Transverse colon (tissue), 4 donors: ENCODE results near the gene SNTG2. TPM values are rescaled to one million over a fixed set of nuclear protein-coding genes. Genes with fewer than 3 reads are reported as not detected.

Experiments
- DNase-seq: peaks from one replicate; pipeline ENCODE4 v3.0.0-alpha.2; 2019
- H3K27ac ChIP-seq, 4 donors: fragments of 200-600 bp; sonication (generic); 2 replicates each; pipeline ENCODE4 v1.5.1; 2016 to 2018; ENCODE audit warnings: inconsistent platforms in 4 of 4
- H3K27me3 ChIP-seq: fragments of 200-600 bp; sonication (generic); 2 replicates; pipeline ENCODE4 v1.5.1; 2017; ENCODE audit warnings: inconsistent platforms
- H3K36me3 ChIP-seq, 4 donors: fragments of 200-600 bp; sonication (generic); 2 replicates each; pipeline ENCODE4 v1.5.1; 2017 to 2019; ENCODE audit warnings: inconsistent platforms in 4 of 4
- H3K4me1 ChIP-seq, 4 donors: fragments of 200-600 bp; sonication (generic); 2 replicates each; pipeline ENCODE4 v1.5.1; 2017 to 2020; ENCODE audit warnings: inconsistent platforms in 4 of 4
- H3K4me3 ChIP-seq, 4 donors: fragments of 200-600 bp; sonication (generic); 1 replicate in 1 of 4; 2 replicates in 3 of 4; pipeline versions ENCODE4 v1.5.1 to v1.6.1; 2017 to 2019; ENCODE audit warnings: inconsistent platforms in 4 of 4
- H3K9me3 ChIP-seq, 2 donors: fragments of 200-600 bp; sonication (generic); 2 replicates each; pipeline ENCODE4 v1.5.1; 2017 to 2019; ENCODE audit warnings: inconsistent platforms in 2 of 2
- CTCF ChIP-seq, 5 experiments: fragments of 200-600 bp in 3 of 5; fragments of 450-650 bp in 2 of 5; sonication (generic) in 3 of 5; IDR thresholded peaks; 1 replicate in 2 of 5; 2 replicates in 3 of 5; pipeline ENCODE4 v1.5.1; 2016 to 2017; ENCODE audit warnings: antibody characterized with exemption in 5 of 5, inconsistent platforms in 3 of 5, mild to moderate bottlenecking in 2 of 5, moderate library complexity in 1 of 5
- EP300 ChIP-seq: sonication (generic); formaldehyde crosslinking; IDR thresholded peaks from one replicate; pipeline ENCODE4 v1.6.1; 2017; ENCODE audit warnings: antibody characterized with exemption, low read depth
- POLR2A ChIP-seq: fragments of 450-650 bp; IDR thresholded peaks from one replicate; pipeline ENCODE4 v1.6.1; 2016; ENCODE audit warnings: antibody characterized with exemption, mild to moderate bottlenecking, moderate library complexity
- POLR2AphosphoS5 ChIP-seq, 3 donors: sonication (generic); formaldehyde crosslinking; IDR thresholded peaks; one replicate each; pipeline ENCODE4 v1.6.1; 2016; ENCODE audit warnings: antibody characterized with exemption in 3 of 3
- WGBS, 2 donors: methylation state at CpG; one replicate each; pipeline ENCODE4 v1.1.5; 2018; ENCODE audit warnings: low coverage in 1 of 2; 5-methylcytosine and 5-hydroxymethylcytosine counted together
- in situ Hi-C, 4 donors: fragments of 200-750 bp; cut with MboI; loops; one replicate each; pipeline versions ENCODE4 v1.15.0 to v1.15.1; 2017; ENCODE audit warnings: low sequenced_read_pairs in 3 of 4, low pct_ligation_motif_present in 1 of 4, low pct_unique_long_range_greater_than_20kb in 1 of 4
- intact Hi-C: fragments of 100-400 bp; cut with DNase I; formaldehyde crosslinking; loops from one replicate; pipeline ENCODE4 v1.15.1; 2023; ENCODE audit warnings: low total_unique reads
- total RNA-seq, 4 donors: library from RNA; depleted of rRNA; stranded (reverse); fragments of >200 nt; gene quantifications; one replicate each; pipeline ENCODE4 v1.1.0, GENCODE V29; 2016

SNTG2 gene
- total RNA-seq, 4 donors from 2014 or later = 0.55 to 4.9 (median 1.5) TPM

GRCh38 chr2:1183300-1183699 lies 232.7 kb downstream of the SNTG2 start:
- no peaks in the 10 kb centered on the region for H3K9me3 ChIP-seq
- DNase-seq = no peak
- H3K27me3 ChIP-seq = no peaks in the 10 kb centered on the region
- 89 to 92% methylated on average over 3 of the region's 3 CpGs for WGBS, 2 donors
- H3K4me3 ChIP-seq = no peak overlapping the region
- in situ Hi-C loops = no loop called here
- intact Hi-C loops = no loop called here
- no peaks in the 10 kb centered on the region for H3K4me1 ChIP-seq
- H3K36me3 ChIP-seq = no peaks in the 10 kb centered on the region
- H3K27ac ChIP-seq = no peak overlapping the region
- TF ChIP-seq CTCF (IDR thresholded peaks at IDR 0.05) = no peak
- no peak for TF ChIP-seq EP300
- TF ChIP-seq POLR2A = no peak
- no peak for TF ChIP-seq POLR2AphosphoS5 (IDR thresholded peaks at IDR 0.05)

- Histone ChIP-seq H3K27ac (no peak overlapping the region), H3K4me1 (no peaks in the 10 kb centered on the region), H3K36me3 (no peaks in the 10 kb centered on the region), H3K4me3 (no peak overlapping the region), H3K27me3 (no peaks in the 10 kb centered on the region), H3K9me3 (no peaks in the 10 kb centered on the region)
- intact Hi-C loops = no loop called here
- WGBS, 2 donors = 41 to 51% methylated on average over 2 of the region's 2 CpGs
- TF ChIP-seq EP300 (no peak), CTCF (IDR thresholded peaks at IDR 0.05) (no peak), POLR2A (no peak), POLR2AphosphoS5 (IDR thresholded peaks at IDR 0.05) (no peak)
- DNase-seq = no peak
- in situ Hi-C loops = no loop called here
These were observed 235.8 kb downstream of the SNTG2 start for GRCh38 chr2:1186421-1186820.

GRCh38 chr2:1187189-1187588 lies 236.5 kb downstream of the SNTG2 start:
- in situ Hi-C loops = no loop called here
- intact Hi-C loops = no loop called here
- H3K27ac ChIP-seq = no peak overlapping the region
- DNase-seq = no peak
- no peak overlapping the region for H3K4me3 ChIP-seq
- WGBS, 2 donors = 62% methylated on average over 3 of the region's 3 CpGs; no CpG with 5 or more reads in 1 of the 2 donors
- no peaks in the 10 kb centered on the region for H3K36me3 ChIP-seq
- no peaks in the 10 kb centered on the region for H3K9me3 ChIP-seq
- no peaks in the 10 kb centered on the region for H3K4me1 ChIP-seq
- H3K27me3 ChIP-seq = no peaks in the 10 kb centered on the region
- TF ChIP-seq CTCF (IDR thresholded peaks at IDR 0.05) = no peak
- no peak for TF ChIP-seq POLR2AphosphoS5 (IDR thresholded peaks at IDR 0.05)
- no peak for TF ChIP-seq POLR2A
- no peak for TF ChIP-seq EP300

- 67 to 73% methylated on average over 3 to 5 of the region's 5 CpGs for WGBS, 2 donors
- Histone ChIP-seq H3K9me3 (peaks cover 11% of the 10 kb centered on the region in 2 donors), H3K36me3 (no peaks in the 10 kb centered on the region), H3K4me1 (no peaks in the 10 kb centered on the region), H3K27ac (no peak overlapping the region), H3K27me3 (no peaks in the 10 kb centered on the region), H3K4me3 (no peak overlapping the region)
- TF ChIP-seq POLR2AphosphoS5 (IDR thresholded peaks at IDR 0.05) (no peak), POLR2A (no peak), CTCF (IDR thresholded peaks at IDR 0.05) (no peak)
- intact Hi-C loops = no loop called here
- in situ Hi-C loops = no loop called here
- DNase-seq = no peak
These were observed 241.5 kb downstream of the SNTG2 start for GRCh38 chr2:1192121-1192520.
